Measurements from ENCODE around the gene ITPK1. TPM values are rescaled to one million over a fixed set of nuclear protein-coding genes. Genes with fewer than 3 reads are reported as not detected.
"Not testable (repeated sequence)": the region's sequence is repeated elsewhere in the genome, so short reads cannot be mapped to it uniquely, and the experiment has no call there.

The ITPK1 gene
- total RNA-seq, 1 experiment from 2014 or later, result 69.6 TPM

DNA sequence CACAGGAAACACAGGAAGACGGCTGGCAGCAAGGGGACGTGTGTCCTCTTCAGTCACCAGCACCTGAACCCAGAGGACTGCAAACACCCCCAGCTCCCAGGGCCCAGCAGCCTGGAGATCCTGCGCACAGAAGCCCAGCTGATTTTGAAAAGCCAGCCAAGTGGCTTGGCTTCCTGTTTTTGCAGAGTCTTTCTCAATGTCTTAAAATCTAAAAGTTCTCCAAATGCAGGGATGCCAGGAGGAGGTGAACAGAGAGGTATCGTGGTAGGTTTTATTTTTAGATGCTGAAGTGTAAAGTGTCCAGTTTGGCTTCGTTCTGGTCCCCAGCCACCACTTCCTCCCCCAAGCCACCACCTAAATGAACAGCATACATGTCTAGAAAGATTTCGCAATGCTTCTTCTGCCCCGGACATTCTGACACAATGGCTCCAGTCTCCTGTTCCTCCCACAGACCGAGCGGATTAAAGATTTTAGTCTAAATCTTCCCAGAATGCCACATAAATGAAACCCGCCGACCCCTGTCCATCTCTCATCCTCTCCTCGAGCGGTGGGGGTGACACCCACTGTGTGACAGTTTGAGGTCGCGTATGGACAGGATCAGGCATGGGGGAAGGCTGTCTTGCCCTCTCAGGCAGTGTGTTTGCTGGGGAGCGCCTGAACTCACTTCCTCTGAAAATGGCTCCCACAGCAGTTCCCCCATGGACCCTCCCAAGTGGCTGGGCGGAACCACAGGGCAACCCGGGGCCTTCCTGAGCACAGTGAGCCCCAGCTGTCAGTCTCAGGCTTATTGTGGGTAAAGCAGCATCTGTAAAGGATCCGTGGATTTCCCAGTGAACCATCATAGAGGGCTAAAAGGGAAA, 41.6 kb downstream of the ITPK1 start:
- Histone ChIP-seq H3K27ac (no peak overlapping the region), H3K27me3 (no peaks in the 10 kb centered on the region), H3K36me3 (no peaks in the 10 kb centered on the region), H3K9me3 (replicated peaks) (no peaks in the 10 kb centered on the region), H3K4me3 (no peak overlapping the region), H3K4me1 (no peaks in the 10 kb centered on the region)
- no peak for DNase-seq

DNA sequence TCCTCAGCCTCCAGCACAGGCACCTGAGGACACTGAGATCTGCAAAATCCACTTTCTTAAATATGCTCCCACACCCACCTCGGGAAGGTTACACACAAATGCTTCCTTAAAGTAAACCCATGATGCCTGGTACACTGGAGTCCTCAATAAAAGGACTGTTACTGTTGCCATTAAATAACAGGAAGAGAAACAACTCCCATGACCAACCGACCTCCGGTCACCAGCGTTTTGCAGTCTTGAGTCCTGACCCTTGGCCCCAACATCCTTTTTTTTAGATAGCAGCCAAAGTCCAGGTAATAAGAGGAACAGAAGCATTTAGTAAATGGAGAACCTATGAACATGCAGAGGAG, 42.4 kb downstream of the ITPK1 start:
- no peak overlapping the region for H3K4me3 ChIP-seq
- no peaks in the 10 kb centered on the region for H3K36me3 ChIP-seq
- H3K27me3 ChIP-seq, result no peaks in the 10 kb centered on the region
- H3K4me1 ChIP-seq, result no peaks in the 10 kb centered on the region
- no peak overlapping the region for H3K27ac ChIP-seq
- no peaks in the 10 kb centered on the region for H3K9me3 ChIP-seq (replicated peaks)
- DNase-seq, result no peak

DNA sequence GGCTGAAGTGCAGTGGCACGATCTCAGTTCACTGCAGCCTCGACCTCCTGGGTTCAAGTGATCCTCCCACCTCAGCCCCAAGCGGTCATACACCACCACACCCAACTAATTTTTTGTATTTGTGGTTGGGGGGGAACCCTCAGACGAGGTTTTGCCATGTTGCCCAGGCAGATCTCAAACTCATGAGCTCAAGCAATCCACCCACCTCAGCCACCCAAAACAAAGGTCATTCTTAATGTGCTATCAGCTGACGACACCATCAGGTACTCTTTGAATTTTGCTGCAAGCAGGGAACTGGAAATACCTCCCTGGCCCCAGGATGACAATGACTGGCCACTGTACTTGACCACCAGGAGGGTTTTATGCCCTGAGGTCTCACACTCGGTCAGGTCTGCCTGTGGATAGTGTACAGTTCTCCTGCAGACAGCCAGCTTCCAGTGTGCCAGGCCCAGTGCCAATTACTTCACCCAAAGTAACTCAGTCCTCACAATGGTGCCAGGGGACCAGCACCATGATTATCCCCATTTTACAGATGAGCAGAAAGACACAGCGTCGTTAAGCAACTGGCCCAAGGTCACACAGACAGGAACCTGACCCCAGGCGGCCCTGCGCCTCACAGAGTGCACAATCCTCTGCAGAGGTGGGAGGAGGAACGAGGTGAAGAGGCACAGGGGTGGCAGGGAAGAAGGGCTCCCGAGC, 42.9 kb downstream of the ITPK1 start:
- Histone ChIP-seq H3K36me3 (no peaks in the 10 kb centered on the region), H3K27ac (no peak overlapping the region), H3K4me3 (no peak overlapping the region), H3K4me1 (no peaks in the 10 kb centered on the region), H3K9me3 (replicated peaks) (no peaks in the 10 kb centered on the region), H3K27me3 (no peaks in the 10 kb centered on the region)
- no peak for DNase-seq

DNA sequence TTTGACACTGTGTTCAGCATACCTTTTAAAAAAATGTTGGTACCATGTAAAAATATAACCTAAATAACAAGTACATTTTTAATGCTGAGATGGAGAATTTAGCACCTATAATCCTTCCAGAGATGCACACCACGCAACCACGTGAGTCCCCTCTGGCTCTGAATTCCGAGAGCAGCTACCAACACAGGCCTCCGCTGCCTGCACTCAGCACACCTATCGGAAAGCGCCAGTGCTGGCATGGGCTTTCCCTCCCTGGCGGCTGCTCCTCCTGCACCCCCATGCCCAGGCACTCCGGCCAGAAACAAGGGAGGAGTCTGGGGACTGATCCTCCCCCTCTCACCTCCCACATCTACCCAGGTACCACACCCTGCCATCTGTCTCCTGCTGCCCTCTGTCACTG, 47.0 kb downstream of the ITPK1 start:
- Histone ChIP-seq H3K4me1 (0 out of 2 replicates have a peak, but pooled peaks cover 6% of the 10 kb centered on the region), H3K27me3 (no peaks in the 10 kb centered on the region), H3K36me3 (no peaks in the 10 kb centered on the region), H3K9me3 (replicated peaks) (no peaks in the 10 kb centered on the region), H3K4me3 (no peak overlapping the region), H3K27ac (no peak overlapping the region)
- DNase-seq, result no peak

DNA sequence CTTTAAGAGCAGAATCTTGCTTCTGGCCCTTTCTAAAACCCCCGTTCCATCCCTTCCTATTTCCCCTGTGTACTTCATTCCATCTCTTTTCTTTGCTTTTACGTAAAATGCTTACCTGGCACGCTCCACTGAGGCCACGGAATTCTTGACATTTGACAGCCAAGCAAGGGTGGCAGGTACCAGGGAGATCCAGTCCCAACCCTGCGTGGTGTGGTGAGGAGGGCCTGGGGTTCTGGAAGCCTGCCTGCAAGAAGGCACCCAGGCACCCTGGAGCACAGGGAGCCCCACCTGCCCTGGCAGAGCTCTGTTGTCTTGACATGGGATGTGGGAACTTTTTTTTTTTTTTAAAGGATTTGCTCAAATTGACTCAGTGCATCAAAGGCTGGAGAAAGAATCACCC, 48.6 kb downstream of the ITPK1 start:
- H3K27ac ChIP-seq, result no peak overlapping the region
- H3K27me3 ChIP-seq, result no peaks in the 10 kb centered on the region
- DNase-seq, result no peak
- no peaks in the 10 kb centered on the region for H3K9me3 ChIP-seq (replicated peaks)
- no peaks in the 10 kb centered on the region for H3K36me3 ChIP-seq
- no peak overlapping the region for H3K4me3 ChIP-seq
- 0 out of 2 replicates have a peak, but pooled peaks cover 6% of the 10 kb centered on the region for H3K4me1 ChIP-seq

DNA sequence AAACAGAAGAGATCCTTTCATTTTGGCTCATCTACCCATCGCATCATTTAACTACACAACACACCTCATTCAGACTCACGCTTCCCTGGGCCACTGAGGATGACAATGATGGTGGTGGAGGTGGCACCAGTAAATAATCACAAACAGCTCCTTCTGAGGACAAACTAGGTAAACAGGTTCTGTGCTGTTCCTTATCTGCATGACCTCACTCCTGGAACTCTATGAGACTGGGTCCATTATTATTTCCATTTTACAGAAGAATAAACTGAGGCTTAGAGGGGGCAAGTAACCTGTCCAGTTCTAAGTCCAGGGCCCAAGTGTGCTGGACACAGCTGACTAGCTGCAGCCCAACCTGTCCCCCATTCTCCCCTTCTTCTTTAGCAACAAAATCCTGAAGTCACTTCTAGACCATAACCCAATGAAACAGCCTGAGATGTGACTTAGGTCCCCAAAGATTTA, 50.4 kb downstream of the ITPK1 start:
- Histone ChIP-seq H3K27ac (no peak overlapping the region), H3K36me3 (no peaks in the 10 kb centered on the region)
- no peak for DNase-seq

DNA sequence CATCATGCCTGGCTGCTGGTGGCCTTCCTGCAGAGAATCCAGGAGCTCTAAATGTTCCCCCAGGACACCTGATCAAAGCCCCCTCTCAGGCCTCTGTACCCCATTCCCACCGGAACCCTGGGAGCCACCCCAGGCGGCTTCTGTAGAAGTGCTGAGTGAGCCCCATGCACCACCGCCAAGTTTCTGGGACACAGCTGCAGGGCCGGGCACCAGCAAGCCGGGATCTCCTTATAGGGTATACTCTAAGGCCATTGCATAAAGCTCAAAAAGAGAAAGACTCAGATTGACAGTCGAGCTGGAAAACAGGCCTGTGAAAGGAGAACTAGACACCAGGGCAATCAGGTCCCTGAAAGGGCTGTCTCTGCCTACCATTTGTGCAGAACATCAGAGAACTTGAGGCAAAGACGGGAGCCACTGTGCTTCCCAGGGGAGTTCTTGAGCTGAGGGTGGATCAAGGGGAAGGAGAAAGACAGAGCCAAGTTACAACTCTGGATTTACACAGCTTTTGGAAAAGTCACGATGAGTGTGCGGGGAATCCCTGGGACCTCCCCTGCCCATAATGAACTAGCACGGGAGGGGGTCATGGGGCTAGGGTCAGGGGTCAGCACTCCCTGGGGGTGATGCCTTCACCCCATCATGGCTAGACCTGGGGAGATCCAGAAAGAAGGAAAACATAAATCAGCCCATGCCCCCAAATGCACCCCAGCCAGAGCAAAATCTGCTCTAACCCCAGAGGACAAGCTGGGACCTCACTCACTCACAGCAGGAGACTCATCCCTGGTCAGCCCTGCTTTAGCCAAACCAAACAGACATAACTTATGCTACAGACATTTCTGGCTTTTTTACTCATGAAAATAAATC, 51.1 kb downstream of the ITPK1 start:
- Histone ChIP-seq H3K36me3 (no peaks in the 10 kb centered on the region), H3K4me1 (0 out of 2 replicates have a peak, but pooled peaks cover 6% of the 10 kb centered on the region), H3K4me3 (no peak overlapping the region), H3K9me3 (replicated peaks) (no peaks in the 10 kb centered on the region), H3K27ac (no peak overlapping the region), H3K27me3 (no peaks in the 10 kb centered on the region)
- no peak for DNase-seq

More for the DNA sequence above, 50.4 kb downstream of the ITPK1 start:
- 0 out of 2 replicates have a peak, but pooled peaks cover 6% of the 10 kb centered on the region for H3K4me1 ChIP-seq
- H3K4me3 ChIP-seq, result no peak overlapping the region
- no peaks in the 10 kb centered on the region for H3K9me3 ChIP-seq (replicated peaks)
- H3K27me3 ChIP-seq, result no peaks in the 10 kb centered on the region

DNA sequence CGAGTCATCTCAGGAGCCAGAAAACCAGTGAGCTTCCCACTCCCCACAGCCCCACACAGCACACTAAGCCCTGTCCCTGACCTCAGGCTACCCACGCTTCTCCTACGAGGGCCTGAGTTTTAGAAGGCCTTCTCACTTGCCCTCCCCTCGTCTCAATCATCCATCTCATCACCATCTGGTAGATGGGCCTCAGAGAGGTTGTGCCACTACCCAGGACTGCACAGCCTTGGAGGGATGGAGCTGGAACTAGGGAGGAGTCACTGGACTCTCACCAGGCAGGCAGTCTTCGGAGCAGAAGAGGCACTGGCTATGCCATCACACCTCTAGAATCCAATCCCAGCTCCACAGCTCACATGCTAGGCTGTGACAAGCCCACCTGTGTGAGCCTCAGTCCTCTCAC, 52.3 kb downstream of the ITPK1 start:
- Histone ChIP-seq H3K27ac (no peak overlapping the region), H3K9me3 (replicated peaks) (no peaks in the 10 kb centered on the region), H3K27me3 (no peaks in the 10 kb centered on the region)

DNA sequence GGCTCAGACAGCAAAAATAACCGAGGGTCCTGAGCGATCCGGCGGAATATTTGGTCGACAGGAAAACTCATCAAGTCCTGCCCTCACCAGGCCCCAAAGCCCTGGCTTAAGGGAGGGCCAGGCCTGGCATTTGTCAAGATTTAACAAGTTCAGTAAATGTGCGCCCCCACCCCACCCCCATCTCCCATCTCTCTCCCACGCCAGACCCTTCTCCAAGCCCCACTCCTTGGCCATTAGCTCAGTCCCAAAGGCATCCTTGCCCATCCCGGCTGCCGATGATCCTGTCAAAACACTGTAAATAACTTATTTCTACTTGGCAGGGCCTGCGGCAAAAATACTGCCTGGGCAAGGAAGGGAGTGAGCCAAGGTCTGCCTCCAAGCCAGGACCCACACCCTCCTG, 52.8 kb downstream of the ITPK1 start:
- H3K27ac ChIP-seq, result no peak overlapping the region
- no peaks in the 10 kb centered on the region for H3K9me3 ChIP-seq (replicated peaks)
- DNase-seq, result no peak
- no peaks in the 10 kb centered on the region for H3K36me3 ChIP-seq
- no peak overlapping the region for H3K4me3 ChIP-seq
- 0 out of 2 replicates have a peak, but pooled peaks cover 6% of the 10 kb centered on the region for H3K4me1 ChIP-seq
- H3K27me3 ChIP-seq, result no peaks in the 10 kb centered on the region

More for the DNA sequence above, 52.3 kb downstream of the ITPK1 start:
- no peak overlapping the region for H3K4me3 ChIP-seq
- H3K36me3 ChIP-seq, result no peaks in the 10 kb centered on the region
- DNase-seq, result no peak
- H3K4me1 ChIP-seq, result 0 out of 2 replicates have a peak, but pooled peaks cover 6% of the 10 kb centered on the region

DNA sequence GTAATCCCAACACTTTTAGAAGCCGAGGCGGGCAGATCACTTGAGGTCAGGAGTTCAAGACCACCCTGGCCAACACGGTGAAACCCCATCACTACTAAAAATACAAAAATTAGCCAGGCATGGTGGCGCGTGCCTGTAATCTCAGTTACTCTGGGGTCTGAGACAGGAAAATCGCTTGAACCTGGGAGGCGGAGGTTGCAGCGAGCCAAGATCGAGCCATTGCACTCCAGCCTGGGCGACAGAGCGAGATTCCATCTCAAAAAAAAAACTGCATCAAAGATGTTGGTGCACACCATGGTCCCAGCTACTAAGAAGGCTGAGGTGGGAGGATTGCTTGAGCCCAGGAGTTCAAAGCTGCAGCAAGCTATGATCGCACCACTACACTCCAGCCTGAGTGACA, 53.7 kb downstream of the ITPK1 start:
- H3K4me3 ChIP-seq; DNase-seq; H3K9me3 ChIP-seq (replicated peaks); H3K4me1 ChIP-seq; H3K27me3 ChIP-seq; H3K27ac ChIP-seq; H3K36me3 ChIP-seq: not testable (repeated sequence)

DNA sequence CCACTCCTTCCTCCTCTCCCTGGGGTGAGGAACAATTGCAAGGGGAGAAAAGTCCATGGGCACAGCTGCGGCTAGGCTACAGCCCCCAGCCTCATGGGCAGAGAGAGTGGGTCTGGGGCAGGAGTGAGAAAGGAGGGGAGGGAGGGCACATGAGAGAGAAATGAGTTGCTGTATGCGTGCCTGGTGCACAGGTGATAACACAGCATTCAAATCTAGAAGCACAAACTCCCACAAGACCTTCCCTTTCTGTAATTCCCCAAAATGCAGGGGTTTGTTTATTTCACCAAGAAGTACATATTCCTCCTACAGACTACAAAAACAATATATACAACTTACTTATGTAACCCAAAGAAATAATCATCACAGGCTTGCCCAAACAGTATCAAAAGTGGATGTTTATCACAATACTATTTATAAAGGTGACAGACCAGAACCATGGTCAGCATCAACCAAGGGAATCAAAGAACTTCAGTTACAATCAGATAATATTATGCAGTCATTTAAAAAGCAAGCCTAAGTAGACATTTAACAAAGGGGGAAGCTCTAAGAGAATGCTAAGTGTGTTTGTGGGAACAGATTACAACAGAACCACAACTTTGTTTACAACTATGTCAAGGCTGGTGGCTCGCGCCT, 54.2 kb downstream of the ITPK1 start:
- Histone ChIP-seq H3K27ac (no peak overlapping the region), H3K4me3 (no peak overlapping the region), H3K9me3 (replicated peaks) (no peaks in the 10 kb centered on the region), H3K4me1 (0 out of 2 replicates have a peak, but pooled peaks cover 6% of the 10 kb centered on the region), H3K36me3 (no peaks in the 10 kb centered on the region), H3K27me3 (no peaks in the 10 kb centered on the region)
- DNase-seq, result no peak

DNA sequence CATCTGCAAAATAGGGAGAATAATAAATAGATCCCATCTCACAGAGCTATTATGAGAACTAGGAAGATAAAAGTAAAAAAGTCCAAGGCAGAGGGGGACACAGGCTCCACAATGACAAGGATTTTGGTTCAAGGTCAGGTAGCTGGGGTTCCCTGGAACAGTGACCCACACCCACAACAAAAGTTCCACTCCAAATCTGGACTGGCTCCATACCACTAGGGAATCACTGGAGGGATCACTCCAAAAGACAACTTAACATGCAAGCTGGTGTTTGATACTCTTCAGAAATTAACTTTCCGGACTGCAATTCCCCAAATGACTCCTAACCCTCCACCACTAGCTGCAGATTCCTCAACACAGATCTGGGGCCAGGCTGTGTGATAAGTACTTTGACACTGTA, 54.9 kb downstream of the ITPK1 start:
- Histone ChIP-seq H3K9me3 (replicated peaks) (no peaks in the 10 kb centered on the region), H3K27me3 (no peaks in the 10 kb centered on the region), H3K4me3 (no peak overlapping the region), H3K4me1 (0 out of 2 replicates have a peak, but pooled peaks cover 7% of the 10 kb centered on the region), H3K27ac (no peak overlapping the region), H3K36me3 (no peaks in the 10 kb centered on the region)
- no peak for DNase-seq

DNA sequence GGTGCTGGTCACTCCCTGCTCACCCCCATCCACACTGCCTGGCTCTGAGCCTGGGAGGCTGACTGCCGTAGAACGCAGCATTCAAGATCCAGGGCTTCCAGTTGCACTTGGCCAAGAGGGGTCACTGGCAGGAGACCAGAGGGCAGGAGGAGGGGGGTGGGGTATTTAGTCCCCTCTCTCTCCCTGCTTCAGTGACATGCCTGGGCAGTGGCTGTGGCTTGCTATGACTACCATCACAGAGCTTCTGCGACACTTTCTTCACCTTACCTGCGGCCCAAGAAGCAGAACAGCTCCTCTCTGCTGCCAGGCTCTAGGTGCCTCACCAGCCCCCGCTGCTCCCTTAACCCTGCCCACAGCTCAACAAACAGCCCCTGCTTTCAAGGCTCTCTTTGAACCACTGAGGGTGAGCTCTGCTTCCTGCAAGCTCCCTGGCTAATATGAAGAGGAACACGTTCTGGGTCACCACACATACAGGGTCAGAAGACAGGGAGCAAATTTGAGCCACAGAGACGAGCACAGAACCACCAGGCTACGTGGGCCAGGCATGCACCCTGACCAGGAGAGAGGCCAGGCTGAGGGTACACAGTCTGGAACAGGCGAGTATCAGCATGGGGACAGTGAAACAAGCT, 55.7 kb downstream of the ITPK1 start:
- H3K4me1 ChIP-seq, result 0 out of 2 replicates have a peak, but pooled peaks cover 4% of the 10 kb centered on the region

DNA sequence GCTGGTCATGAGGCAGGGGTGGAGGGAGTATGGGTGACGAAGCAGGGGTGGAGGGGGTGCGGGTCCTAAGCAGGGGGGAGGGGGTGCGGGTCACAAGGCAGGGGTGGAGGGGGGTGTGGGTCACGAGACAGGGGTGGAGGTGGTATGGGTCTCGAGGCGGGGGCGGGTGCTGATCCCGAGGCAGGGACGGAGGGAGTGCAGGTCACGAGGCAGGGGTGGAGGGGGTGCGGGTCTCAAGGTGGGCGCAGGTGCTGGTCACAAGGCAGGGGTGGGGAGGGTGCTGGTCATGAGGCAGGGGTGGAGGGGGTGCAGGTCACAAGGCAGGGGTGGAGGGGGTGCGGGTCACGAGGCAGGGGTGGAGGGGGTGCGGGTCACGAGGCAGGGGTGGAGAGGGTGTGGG, 56.5 kb downstream of the ITPK1 start:
- no peak for DNase-seq
- no peak overlapping the region for H3K27ac ChIP-seq
- H3K4me1 ChIP-seq, result 0 out of 2 replicates have a peak, but pooled peaks cover 4% of the 10 kb centered on the region
- no peaks in the 10 kb centered on the region for H3K9me3 ChIP-seq (replicated peaks)
- no peak overlapping the region for H3K4me3 ChIP-seq
- H3K36me3 ChIP-seq, result no peaks in the 10 kb centered on the region
- H3K27me3 ChIP-seq, result no peaks in the 10 kb centered on the region

More for the DNA sequence above, 55.7 kb downstream of the ITPK1 start:
- H3K36me3 ChIP-seq, result no peaks in the 10 kb centered on the region
- no peak for DNase-seq
- H3K27ac ChIP-seq, result no peak overlapping the region
- H3K9me3 ChIP-seq (replicated peaks), result no peaks in the 10 kb centered on the region
- H3K27me3 ChIP-seq, result no peaks in the 10 kb centered on the region
- H3K4me3 ChIP-seq, result no peak overlapping the region
